ENCODE measurements around the gene SURF6. TPM values are rescaled to one million over a fixed set of nuclear protein-coding genes. Genes with fewer than 3 reads are reported as not detected.

The SURF6 gene
- total RNA-seq, 4 donors from 2014 or later, result 22.5 to 36.3 (median 25.8) TPM

GRCh38 chr9:133282464-133283238, 53.3 kb downstream of the SURF6 start:
- 57 to 78% methylated on average over 5 to 6 of the region's 7 CpGs for WGBS, 2 donors (ENCODE audit: low coverage in 1 of 2)
- Histone ChIP-seq H3K27ac (no peak overlapping the region), H3K36me3 (no peaks in the 10 kb centered on the region), H3K9me3 (peaks cover 0 to 7% (median 0%) of the 10 kb centered on the region in 3 donors), H3K4me3 (no peak overlapping the region), H3K4me1 (no peaks in the 10 kb centered on the region), H3K27me3 (peaks cover 58% of the 10 kb centered on the region)
- TF ChIP-seq POLR2A (IDR thresholded peaks at IDR 0.05) (no peak), CTCF (IDR thresholded peaks at IDR 0.05) (no peak), EP300 (IDR thresholded peaks at IDR 0.05) (no peak), POLR2AphosphoS5 (IDR thresholded peaks at IDR 0.05) (no peak)
- ATAC-seq, result no peak

DNA sequence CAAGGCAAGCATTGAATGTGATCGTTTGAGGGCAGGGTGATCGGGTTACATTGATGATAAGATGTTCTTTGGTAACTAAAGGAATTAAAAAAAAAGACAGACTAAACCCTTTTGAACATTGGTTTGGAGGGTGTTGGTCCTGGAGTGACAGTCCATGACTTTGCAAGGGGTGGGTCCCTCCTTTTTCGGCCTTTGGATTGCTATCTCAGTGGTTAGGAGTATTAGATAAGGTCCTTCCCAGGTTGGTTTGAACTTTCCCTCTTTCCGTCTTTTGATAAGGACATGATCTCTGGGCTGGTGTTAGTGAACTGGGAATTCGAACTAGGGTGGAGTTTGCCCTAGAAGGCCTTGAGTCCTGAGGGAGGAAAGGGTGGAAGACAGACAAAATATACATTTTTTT, 55.6 kb downstream of the SURF6 start:
- H3K9me3 ChIP-seq, result peaks cover 0 to 7% (median 0%) of the 10 kb centered on the region in 3 donors
- H3K36me3 ChIP-seq, result no peaks in the 10 kb centered on the region
- 54 to 57% methylated on average over 5 of the region's 5 CpGs for WGBS, 2 donors (ENCODE audit: low coverage in 1 of 2)
- H3K4me3 ChIP-seq, result no peak overlapping the region
- peaks cover 0 to 5% (median 0%) of the 10 kb centered on the region in 3 donors for H3K4me1 ChIP-seq
- TF ChIP-seq CTCF (IDR thresholded peaks at IDR 0.05), result no peak
- TF ChIP-seq POLR2AphosphoS5 (IDR thresholded peaks at IDR 0.05), result no peak
- TF ChIP-seq POLR2A (IDR thresholded peaks at IDR 0.05), result no peak
- no peak for TF ChIP-seq EP300 (IDR thresholded peaks at IDR 0.05)
- H3K27me3 ChIP-seq, result peaks cover 81% of the 10 kb centered on the region
- H3K27ac ChIP-seq, result no peak overlapping the region
- ATAC-seq, result no peak

Small RNAs within 50 kb of the gene (small RNA-seq; reads per million reads assigned to genes)
- gene RF00019, result 0 reads per million in 4 donors
- gene SNORD24, result 0 reads per million in 4 donors
- 0 reads per million in 4 donors for gene SNORD36A
- 0 reads per million in 4 donors for gene SNORD36B
- gene SNORD36C, result 0 reads per million in 4 donors

Other genes with a start within 250 kb of the SURF6 start
- 10 to 100 TPM; 44.8 to 53.0 (median 49.8) TPM for gene RALGDS, start 214.9 kb downstream of the SURF6 start, total RNA-seq
- gene GBGT1, start 172.3 kb downstream of the SURF6 start, total RNA-seq, result 10 to 100 TPM; 11.3 to 18.0 (median 15.6) TPM
- gene OBP2B, start 126.9 kb downstream of the SURF6 start, total RNA-seq, result not detected
- gene ABO, start 61.0 kb downstream of the SURF6 start, total RNA-seq, result 1 to 10 TPM in 2 of 4 donors, under 1 TPM in 2; 0.47 to 10.0 (median 0.91) TPM
- 10 to 100 TPM; 25.1 to 47.3 (median 37.8) TPM for gene MED22, start 11.9 kb upstream of the SURF6 start, total RNA-seq
- gene RPL7A, start 12.0 kb upstream of the SURF6 start, total RNA-seq, result 1,000 to 10,000 TPM; 1,385 to 2,320 (median 1,660) TPM
- 10 to 100 TPM; 46.0 to 53.4 (median 49.8) TPM for gene SURF1, start 20.3 kb upstream of the SURF6 start, total RNA-seq
- gene SURF2, start 20.4 kb upstream of the SURF6 start, total RNA-seq, result 10 to 100 TPM; 11.2 to 16.3 (median 15.3) TPM
- 100 to 1,000 TPM in 3 of 4 donors, 10 to 100 TPM in 1; 78.1 to 139 (median 108) TPM for gene SURF4, start 39.9 kb upstream of the SURF6 start, total RNA-seq
- 1 to 10 TPM in 1 of 4 donors, under 1 TPM in 1, not detected in 2; 0.93 to 1.3 TPM for gene STKLD1, start 40.2 kb upstream of the SURF6 start, total RNA-seq
- gene REXO4, start 81.8 kb upstream of the SURF6 start, total RNA-seq, result 10 to 100 TPM; 11.2 to 29.9 (median 18.1) TPM
- gene ADAMTS13, start 86.2 kb upstream of the SURF6 start, total RNA-seq, result 1 to 10 TPM in 3 of 4 donors, under 1 TPM in 1; 0.94 to 2.7 (median 2.1) TPM
- 10 to 100 TPM; 15.3 to 22.3 (median 16.0) TPM for gene CACFD1, start 123.8 kb upstream of the SURF6 start, total RNA-seq
- gene SLC2A6, start 142.9 kb upstream of the SURF6 start, total RNA-seq, result 10 to 100 TPM in 1 of 4 donors, 1 to 10 TPM in 3; 1.7 to 11.8 (median 5.2) TPM
- not detected for gene MYMK, start 188.8 kb upstream of the SURF6 start, total RNA-seq
- gene ADAMTSL2, start 198.5 kb upstream of the SURF6 start, total RNA-seq, result 1 to 10 TPM; 2.0 to 5.8 (median 3.1) TPM